VCaP (cell line): ENCODE measurements around the gene ZBTB16.

Experiments used
- H3K27ac ChIP-seq: fragments of 450-650 bp; 2 replicates; pipeline ENCODE4 v1.5.1; 2017
- CTCF ChIP-seq: fragments of 450-650 bp; conservative IDR thresholded peaks from 2 replicates; pipeline ENCODE4 v1.5.1; 2017; ENCODE audit warnings: mild to moderate bottlenecking, moderate library complexity

ZBTB16 gene

GRCh38 chr11:114174712-114175495, 115.4 kb downstream of the ZBTB16 start:
- TF ChIP-seq CTCF = no peak
- peak overlapping the region; percentile 100 for H3K27ac ChIP-seq

GRCh38 chr11:114175706-114176105, 116.2 kb downstream of the ZBTB16 start:
- no peak for TF ChIP-seq CTCF

GRCh38 chr11:114176321-114176720, 116.8 kb downstream of the ZBTB16 start:
- TF ChIP-seq CTCF = no peak
- peak overlapping the region; percentile 100 for H3K27ac ChIP-seq

More at GRCh38 chr11:114175706-114176105, 116.2 kb downstream of the ZBTB16 start:
- H3K27ac ChIP-seq = peak overlapping the region; percentile 100

- H3K27ac ChIP-seq = peak overlapping the region; percentile 100
- no peak for TF ChIP-seq CTCF
These were observed 119.1 kb downstream of the ZBTB16 start for GRCh38 chr11:114178656-114179055.

GRCh38 chr11:114179234-114179941, 119.9 kb downstream of the ZBTB16 start:
- no peak for TF ChIP-seq CTCF
- H3K27ac ChIP-seq = peak overlapping the region; percentile 100

- peak overlapping the region; percentile 100 for H3K27ac ChIP-seq
- TF ChIP-seq CTCF = peak; percentile 90
These were observed 121.0 kb downstream of the ZBTB16 start for GRCh38 chr11:114180301-114181055.

- H3K27ac ChIP-seq = peak overlapping the region; percentile 100
These were observed 121.7 kb downstream of the ZBTB16 start for GRCh38 chr11:114181195-114181594.

More at GRCh38 chr11:114181195-114181594, 121.7 kb downstream of the ZBTB16 start:
- TF ChIP-seq CTCF = no peak
